ENCODE measurements around the gene BTBD10.

DNA sequence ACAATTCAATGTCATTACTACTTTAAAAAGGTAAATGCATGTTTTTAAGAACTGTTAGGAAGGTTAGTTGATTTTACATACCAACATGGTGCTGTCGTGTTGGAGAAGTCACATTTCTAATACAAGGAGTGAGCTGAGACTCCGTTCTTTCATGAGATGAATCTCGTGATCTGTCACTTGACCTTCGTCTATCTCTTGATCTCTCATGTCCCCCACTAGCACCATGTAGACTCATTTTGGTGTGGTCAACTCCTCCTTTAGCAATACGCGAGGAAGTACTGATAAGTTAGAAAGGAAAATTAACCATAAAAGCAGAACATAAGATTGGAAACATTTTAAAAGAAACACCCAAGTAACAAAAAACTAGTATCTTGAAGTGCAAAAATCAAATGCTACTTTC lies 41.5 kb downstream of the BTBD10 start:
- no peak for TF ChIP-seq REST (IDR thresholded peaks at IDR 0.05; ENCODE audit: low read depth)
- TF ChIP-seq CREB1 (IDR thresholded peaks at IDR 0.05; ENCODE audit: low read depth), result no peak
- no peak for TF ChIP-seq ZBTB7A (IDR thresholded peaks at IDR 0.05; ENCODE audit: low read depth)
- no peak for TF ChIP-seq YY1 (IDR thresholded peaks at IDR 0.05; ENCODE audit: low read depth)
- TF ChIP-seq NFIC (IDR thresholded peaks at IDR 0.05), result no peak
- TF ChIP-seq EP300 (IDR thresholded peaks at IDR 0.05; ENCODE audit: borderline replicate concordance), result no peak
- no peak for TF ChIP-seq USF1 (IDR thresholded peaks at IDR 0.05)
